Measurements from ENCODE around the gene ZNF491.

Gene ZNF491

GRCh38 chr19:11806354-11807098 is 8.2 kb downstream of the ZNF491 start:
- no peaks in the 10 kb centered on the region for H3K4me1 ChIP-seq (ENCODE audit: control insufficient read depth in 2 of 2, insufficient read depth in 1 of 2, low read depth in 1 of 2, low read length in 2 of 2)
- H4K91ac ChIP-seq (ENCODE audit: low read depth, low read length, poor library complexity) = no peak overlapping the region
- no peak overlapping the region for H3K4me2 ChIP-seq (ENCODE audit: insufficient read depth, low read length, poor library complexity, severe bottlenecking)
- no peak overlapping the region for H2AK5ac ChIP-seq (ENCODE audit: low read depth, low read length)
- no peak overlapping the region for H2BK5ac ChIP-seq (ENCODE audit: low read length)
- H3K9ac ChIP-seq (ENCODE audit: low read depth, low read length, poor library complexity) = no peak overlapping the region
- no peak overlapping the region for H3K23ac ChIP-seq (ENCODE audit: low read depth, low read length, poor library complexity)
- H3K9me3 ChIP-seq (replicated peaks in 1 of 2; ENCODE audit: control insufficient read depth in 2 of 2, insufficient read depth in 1 of 2, low read depth in 1 of 2, low read length in 2 of 2) = peaks cover 31 to 73% of the 10 kb centered on the region in 2 donors
- DNase-seq (ENCODE audit: low spot score) = no peak
- H3K4me3 ChIP-seq (ENCODE audit: low read length in 2 of 2) = no peak overlapping the region
- H3K4ac ChIP-seq (ENCODE audit: low read length) = no peak overlapping the region
- no peak overlapping the region for H2BK15ac ChIP-seq (ENCODE audit: low read length)
- no peaks in the 10 kb centered on the region for H3K79me1 ChIP-seq (ENCODE audit: low read depth, low read length)
- no peak overlapping the region for H2BK12ac ChIP-seq (ENCODE audit: low read length)
- H3K18ac ChIP-seq (ENCODE audit: low read length) = no peak overlapping the region
- H4K8ac ChIP-seq (ENCODE audit: low read depth, low read length) = no peak overlapping the region
- H2BK120ac ChIP-seq (ENCODE audit: low read depth, low read length) = no peak overlapping the region
- no peak overlapping the region for H3K14ac ChIP-seq (ENCODE audit: low read length)
- WGBS, 2 donors (ENCODE audit: extremely low coverage in 2 of 2, insufficient read length in 2 of 2, insufficient replicate concordance in 1 of 2) = no CpG with 5 or more reads among the region's 11 CpGs
- peaks cover 11 to 44% of the 10 kb centered on the region in 2 donors for H3K36me3 ChIP-seq (replicated peaks in 1 of 2; ENCODE audit: control insufficient read depth in 2 of 2, insufficient read depth in 2 of 2, low read length in 2 of 2)
- no peak overlapping the region for H2AFZ ChIP-seq (ENCODE audit: low read length)
- H3K27ac ChIP-seq (replicated peaks; ENCODE audit: low read length) = no peak overlapping the region
- no peaks in the 10 kb centered on the region for H3K27me3 ChIP-seq (ENCODE audit: control insufficient read depth in 3 of 3, insufficient read depth in 3 of 3, low read depth in 1 of 3, low read length in 3 of 3)

- H4K91ac ChIP-seq (ENCODE audit: low read depth, low read length, poor library complexity) = no peak overlapping the region
- no peak overlapping the region for H3K27ac ChIP-seq (replicated peaks; ENCODE audit: low read length)
- no peak overlapping the region for H3K14ac ChIP-seq (ENCODE audit: low read length)
- no peak overlapping the region for H3K23ac ChIP-seq (ENCODE audit: low read depth, low read length, poor library complexity)
- H3K4me2 ChIP-seq (ENCODE audit: insufficient read depth, low read length, poor library complexity, severe bottlenecking) = no peak overlapping the region
- H3K18ac ChIP-seq (ENCODE audit: low read length) = no peak overlapping the region
- H4K8ac ChIP-seq (ENCODE audit: low read depth, low read length) = no peak overlapping the region
- H3K27me3 ChIP-seq (ENCODE audit: control insufficient read depth in 3 of 3, insufficient read depth in 3 of 3, low read depth in 1 of 3, low read length in 3 of 3) = no peaks in the 10 kb centered on the region
- H2AFZ ChIP-seq (ENCODE audit: low read length) = no peak overlapping the region
- no peak overlapping the region for H3K4ac ChIP-seq (ENCODE audit: low read length)
- H3K36me3 ChIP-seq (replicated peaks in 1 of 2; ENCODE audit: control insufficient read depth in 2 of 2, insufficient read depth in 2 of 2, low read length in 2 of 2) = peaks cover 11 to 44% of the 10 kb centered on the region in 2 donors
- H3K9ac ChIP-seq (ENCODE audit: low read depth, low read length, poor library complexity) = no peak overlapping the region
- no peak overlapping the region for H2AK5ac ChIP-seq (ENCODE audit: low read depth, low read length)
- H3K4me1 ChIP-seq (ENCODE audit: control insufficient read depth in 2 of 2, insufficient read depth in 1 of 2, low read depth in 1 of 2, low read length in 2 of 2) = no peaks in the 10 kb centered on the region
- H3K9me3 ChIP-seq (replicated peaks in 1 of 2; ENCODE audit: control insufficient read depth in 2 of 2, insufficient read depth in 1 of 2, low read depth in 1 of 2, low read length in 2 of 2) = peaks cover 31 to 68% of the 10 kb centered on the region in 2 donors
- WGBS, 2 donors (ENCODE audit: extremely low coverage in 2 of 2, insufficient read length in 2 of 2, insufficient replicate concordance in 1 of 2) = no CpG with 5 or more reads among the region's 2 CpGs
- H3K4me3 ChIP-seq (ENCODE audit: low read length in 2 of 2) = no peak overlapping the region
- no peak overlapping the region for H2BK5ac ChIP-seq (ENCODE audit: low read length)
- H2BK120ac ChIP-seq (ENCODE audit: low read depth, low read length) = no peak overlapping the region
- H2BK12ac ChIP-seq (ENCODE audit: low read length) = no peak overlapping the region
- DNase-seq (ENCODE audit: low spot score) = no peak
- H3K79me1 ChIP-seq (ENCODE audit: low read depth, low read length) = no peaks in the 10 kb centered on the region
- no peak overlapping the region for H2BK15ac ChIP-seq (ENCODE audit: low read length)
Observed at GRCh38 chr19:11807099-11807380, 8.7 kb downstream of the ZNF491 start.

- Histone ChIP-seq H2BK12ac (ENCODE audit: low read length) (no peak overlapping the region), H3K14ac (ENCODE audit: low read length) (no peak overlapping the region), H4K8ac (ENCODE audit: low read depth, low read length) (no peak overlapping the region), H3K9ac (ENCODE audit: low read depth, low read length, poor library complexity) (peak overlapping the region; percentile 71), H2BK5ac (ENCODE audit: low read length) (no peak overlapping the region), H3K36me3 (replicated peaks in 1 of 2; ENCODE audit: control insufficient read depth in 2 of 2, insufficient read depth in 2 of 2, low read length in 2 of 2) (peaks cover 0 to 38% of the 10 kb centered on the region in 2 donors), H3K9me3 (replicated peaks in 1 of 2; ENCODE audit: control insufficient read depth in 2 of 2, insufficient read depth in 1 of 2, low read depth in 1 of 2, low read length in 2 of 2) (peaks cover 8 to 45% of the 10 kb centered on the region in 2 donors), H2AK5ac (ENCODE audit: low read depth, low read length) (no peak overlapping the region), H3K18ac (ENCODE audit: low read length) (no peak overlapping the region), H3K4ac (ENCODE audit: low read length) (no peak overlapping the region), H3K79me1 (ENCODE audit: low read depth, low read length) (peaks cover 2% of the 10 kb centered on the region), H3K4me3 (ENCODE audit: low read length in 2 of 2) (peak overlapping the region; percentile 74 to 92), H2AFZ (ENCODE audit: low read length) (peak overlapping the region; percentile 94), H4K91ac (ENCODE audit: low read depth, low read length, poor library complexity) (no peak overlapping the region), H2BK120ac (ENCODE audit: low read depth, low read length) (no peak overlapping the region), H3K27ac (replicated peaks; ENCODE audit: low read length) (peak overlapping the region; percentile 67), H3K4me1 (ENCODE audit: control insufficient read depth in 2 of 2, insufficient read depth in 1 of 2, low read depth in 1 of 2, low read length in 2 of 2) (no peaks in the 10 kb centered on the region), H3K27me3 (ENCODE audit: control insufficient read depth in 3 of 3, insufficient read depth in 3 of 3, low read depth in 1 of 3, low read length in 3 of 3) (no peaks in the 10 kb centered on the region), H3K4me2 (ENCODE audit: insufficient read depth, low read length, poor library complexity, severe bottlenecking) (peak overlapping the region; percentile 77), H3K23ac (ENCODE audit: low read depth, low read length, poor library complexity) (no peak overlapping the region), H2BK15ac (ENCODE audit: low read length) (no peak overlapping the region)
- DNase-seq (ENCODE audit: low spot score) = no peak
- no CpG with 5 or more reads among the region's 6 CpGs for WGBS, 2 donors (ENCODE audit: extremely low coverage in 2 of 2, insufficient read length in 2 of 2, insufficient replicate concordance in 1 of 2)
Observed at GRCh38 chr19:11813703-11814028, 15.3 kb downstream of the ZNF491 start.

- Histone ChIP-seq H3K4me2 (ENCODE audit: insufficient read depth, low read length, poor library complexity, severe bottlenecking) (peak within 1 kb of the TSS; percentile 77), H2BK12ac (ENCODE audit: low read length) (no peak within 1 kb of the TSS), H3K27me3 (ENCODE audit: control insufficient read depth in 3 of 3, insufficient read depth in 3 of 3, low read depth in 1 of 3, low read length in 3 of 3) (no peaks in the 10 kb centered on the region), H2BK120ac (ENCODE audit: low read depth, low read length) (no peak within 1 kb of the TSS), H3K36me3 (replicated peaks in 1 of 2; ENCODE audit: control insufficient read depth in 2 of 2, insufficient read depth in 2 of 2, low read length in 2 of 2) (peaks cover 0 to 40% of the 10 kb centered on the region in 2 donors), H3K9me3 (replicated peaks in 1 of 2; ENCODE audit: control insufficient read depth in 2 of 2, insufficient read depth in 1 of 2, low read depth in 1 of 2, low read length in 2 of 2) (peaks cover 8 to 45% of the 10 kb centered on the region in 2 donors), H4K91ac (ENCODE audit: low read depth, low read length, poor library complexity) (peak within 1 kb of the TSS; percentile 24), H2AK5ac (ENCODE audit: low read depth, low read length) (no peak within 1 kb of the TSS), H2AFZ (ENCODE audit: low read length) (peak within 1 kb of the TSS; percentile 94), H3K18ac (ENCODE audit: low read length) (peak within 1 kb of the TSS; percentile 94), H3K23ac (ENCODE audit: low read depth, low read length, poor library complexity) (peak within 1 kb of the TSS; percentile 45), H3K4me1 (ENCODE audit: control insufficient read depth in 2 of 2, insufficient read depth in 1 of 2, low read depth in 1 of 2, low read length in 2 of 2) (no peaks in the 10 kb centered on the region), H4K8ac (ENCODE audit: low read depth, low read length) (no peak within 1 kb of the TSS), H2BK5ac (ENCODE audit: low read length) (peak within 1 kb of the TSS; percentile 56), H3K79me1 (ENCODE audit: low read depth, low read length) (peaks cover 2% of the 10 kb centered on the region), H3K4me3 (ENCODE audit: low read length in 2 of 2) (peak within 1 kb of the TSS; percentile 92 to 94), H3K4ac (ENCODE audit: low read length) (no peak within 1 kb of the TSS), H2BK15ac (ENCODE audit: low read length) (peak within 1 kb of the TSS; percentile 28), H3K27ac (replicated peaks; ENCODE audit: low read length) (peak within 1 kb of the TSS; percentile 83), H3K9ac (ENCODE audit: low read depth, low read length, poor library complexity) (peak within 1 kb of the TSS; percentile 97), H3K14ac (ENCODE audit: low read length) (peak within 1 kb of the TSS; percentile 86)
- WGBS, 2 donors (ENCODE audit: extremely low coverage in 2 of 2, insufficient read length in 2 of 2, insufficient replicate concordance in 1 of 2) = no CpG with 5 or more reads among the region's 55 CpGs
- peak; percentile 91 for DNase-seq (ENCODE audit: low spot score)
Observed at GRCh38 chr19:11814029-11814699, 15.8 kb downstream of the ZNF491 start, which contains the start of gene ZNF440. ZNF440 (plus strand) TSS chr19:11814273; CDS start chr19:11814448, 175 bp downstream.

Data from neuronal stem cell (in vitro differentiated cells).